Mesodermal cell (in vitro differentiated cells): ENCODE measurements around the gene SGPL1.

Experiments
- H3K27ac ChIP-seq: 2 replicates; pipeline ENCODE4 v1.7.0; 2013; ENCODE audit warnings: mild to moderate bottlenecking, low read depth, low read length, moderate library complexity; ENCODE audit not compliant: severe bottlenecking
- H3K36me3 ChIP-seq: 2 replicates; pipeline ENCODE4 v1.7.1; 2013; ENCODE audit warnings: mild to moderate bottlenecking, low read length, moderate library complexity; ENCODE audit not compliant: control insufficient read depth, insufficient read depth
- H3K4me1 ChIP-seq: one replicate; pipeline ENCODE4 v1.7.1; 2013; ENCODE audit warnings: mild to moderate bottlenecking, low read length; ENCODE audit not compliant: insufficient read depth, control insufficient read depth, poor library complexity, severe bottlenecking
- H3K4me3 ChIP-seq: 2 replicates; pipeline ENCODE4 v1.7.0; 2013; ENCODE audit warnings: low read length, control low read depth, mild to moderate bottlenecking; ENCODE audit not compliant: insufficient read depth, poor library complexity, severe bottlenecking; ENCODE audit errors: extremely low read depth
- H3K9me3 ChIP-seq: 2 replicates; pipeline ENCODE4 v1.7.1; 2013; ENCODE audit warnings: mild to moderate bottlenecking, low read length, moderate library complexity; ENCODE audit not compliant: control insufficient read depth
- WGBS, 2 experiments: methylation state at CpG; one replicate each; pipeline ENCODE4 v1.1.5; 2013; ENCODE audit warnings: missing lambda C conversion rate in 2 of 2; ENCODE audit not compliant: insufficient coverage in 2 of 2; 5-methylcytosine and 5-hydroxymethylcytosine counted together

SGPL1 gene

DNA sequence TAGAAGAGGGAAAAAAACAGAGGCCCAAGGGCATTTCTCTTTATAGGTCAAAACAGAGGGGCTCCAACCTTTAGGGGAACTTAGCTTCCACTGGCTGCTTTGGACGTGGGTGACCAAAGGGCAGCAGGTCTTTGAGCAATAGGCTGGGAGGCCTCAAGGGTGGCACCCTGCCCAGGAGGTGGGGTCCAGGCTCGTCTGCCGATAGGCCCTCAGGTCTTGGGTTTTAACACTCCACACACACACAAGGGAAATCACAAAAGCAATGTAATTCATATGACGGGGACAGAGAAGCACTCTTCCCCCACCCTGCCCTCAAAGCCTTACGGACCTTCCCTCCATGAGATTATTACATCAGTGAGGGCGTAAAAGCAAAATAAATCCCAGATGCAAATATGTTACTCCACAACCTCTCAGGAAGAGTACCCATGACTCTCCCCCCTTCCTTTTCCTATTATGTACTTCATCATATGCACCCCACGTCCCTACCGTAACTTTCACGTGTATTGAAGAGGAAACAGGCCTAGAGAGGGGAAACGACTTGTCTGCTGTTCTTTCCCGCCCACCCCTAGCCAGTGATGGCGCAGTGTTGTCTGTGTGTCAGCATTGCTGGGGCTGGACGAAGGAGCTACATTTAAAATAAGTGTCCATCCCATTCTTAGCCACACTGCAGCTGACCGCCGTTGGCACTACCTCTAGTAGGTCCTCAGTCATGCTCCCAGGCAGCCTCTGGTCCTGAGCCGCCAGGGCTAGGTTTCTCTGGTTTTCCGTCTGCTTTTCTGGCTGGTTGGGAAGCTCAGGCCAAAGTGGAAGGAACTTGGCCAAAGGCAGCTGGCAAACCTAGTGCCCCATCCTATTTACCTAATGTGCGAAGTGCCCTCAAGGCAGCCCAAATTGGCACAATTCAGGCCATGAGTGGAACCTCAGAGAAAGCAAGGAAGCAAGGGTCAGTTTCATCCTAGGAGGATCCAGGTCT lies 70.5 kb downstream of the SGPL1 start:
- Histone ChIP-seq H3K4me3 (no peak overlapping the region), H3K4me1 (no peaks in the 10 kb centered on the region), H3K9me3 (no peaks in the 10 kb centered on the region), H3K27ac (no peak overlapping the region), H3K36me3 (peaks cover 34% of the 10 kb centered on the region)
- 93% methylated on average over 12 to 17 of the region's 18 CpGs for WGBS, 2 experiments

GRCh38 chr10:70886921-70887665 lies 71.3 kb downstream of the SGPL1 start:
- no peaks in the 10 kb centered on the region for H3K9me3 ChIP-seq
- H3K36me3 ChIP-seq: peaks cover 25% of the 10 kb centered on the region
- peak overlapping the region; percentile 52 for H3K4me3 ChIP-seq
- WGBS, 2 experiments: 51 to 69% methylated on average over 8 of the region's 12 CpGs
- no peak overlapping the region for H3K27ac ChIP-seq
- H3K4me1 ChIP-seq: peaks cover 5% of the 10 kb centered on the region

- Histone ChIP-seq H3K9me3 (no peaks in the 10 kb centered on the region), H3K27ac (peak within 1 kb of the TSS; percentile 77), H3K4me3 (peak within 1 kb of the TSS; percentile 52), H3K4me1 (peaks cover 5% of the 10 kb centered on the region), H3K36me3 (peaks cover 17% of the 10 kb centered on the region)
- WGBS, 2 experiments: 1% methylated on average over 57 to 64 of the region's 85 CpGs
These were observed 72.4 kb downstream of the SGPL1 start, which contains the start of gene PCBD1 for GRCh38 chr10:70887804-70888800. TSS of gene PCBD1 (minus strand) at chr10:70888565. CDS start at chr10:70888533, 32 bp downstream.

GRCh38 chr10:70889291-70889690 lies 73.5 kb downstream of the SGPL1 start:
- 90 to 93% methylated on average over 3 of the region's 3 CpGs for WGBS, 2 experiments
- no peaks in the 10 kb centered on the region for H3K9me3 ChIP-seq
- peaks cover 5% of the 10 kb centered on the region for H3K4me1 ChIP-seq
- peaks cover 8% of the 10 kb centered on the region for H3K36me3 ChIP-seq
- no peak overlapping the region for H3K27ac ChIP-seq
- no peak overlapping the region for H3K4me3 ChIP-seq

DNA sequence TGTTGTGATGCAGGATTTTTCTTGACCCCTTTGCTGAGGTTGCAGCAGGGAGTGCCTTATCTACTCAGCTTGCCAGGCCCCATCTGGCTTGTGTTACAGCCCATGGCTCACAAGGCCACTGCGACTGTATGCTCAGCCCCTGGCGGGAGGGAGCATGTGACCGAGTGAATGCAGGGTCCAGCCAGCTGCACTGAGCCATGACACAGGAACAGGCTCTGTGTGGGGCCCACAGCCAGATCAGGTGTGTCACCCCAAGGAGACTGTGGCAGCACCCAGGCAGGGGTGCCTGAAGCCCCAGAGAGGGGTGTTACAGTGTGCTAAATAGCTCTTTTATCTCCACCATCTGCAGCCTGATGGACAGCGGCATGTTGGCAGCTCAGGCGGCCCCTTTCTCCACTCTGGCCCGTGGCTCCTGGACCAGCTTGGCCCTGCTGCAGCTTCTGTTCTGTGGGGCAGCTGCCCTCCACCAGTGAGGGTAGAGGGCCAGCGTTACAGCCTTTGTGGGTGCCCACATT lies 75.2 kb downstream of the SGPL1 start:
- Histone ChIP-seq H3K36me3 (no peaks in the 10 kb centered on the region), H3K9me3 (no peaks in the 10 kb centered on the region), H3K27ac (no peak overlapping the region), H3K4me1 (peaks cover 5% of the 10 kb centered on the region), H3K4me3 (no peak overlapping the region)
- 82 to 88% methylated on average over 6 to 7 of the region's 7 CpGs for WGBS, 2 experiments

DNA sequence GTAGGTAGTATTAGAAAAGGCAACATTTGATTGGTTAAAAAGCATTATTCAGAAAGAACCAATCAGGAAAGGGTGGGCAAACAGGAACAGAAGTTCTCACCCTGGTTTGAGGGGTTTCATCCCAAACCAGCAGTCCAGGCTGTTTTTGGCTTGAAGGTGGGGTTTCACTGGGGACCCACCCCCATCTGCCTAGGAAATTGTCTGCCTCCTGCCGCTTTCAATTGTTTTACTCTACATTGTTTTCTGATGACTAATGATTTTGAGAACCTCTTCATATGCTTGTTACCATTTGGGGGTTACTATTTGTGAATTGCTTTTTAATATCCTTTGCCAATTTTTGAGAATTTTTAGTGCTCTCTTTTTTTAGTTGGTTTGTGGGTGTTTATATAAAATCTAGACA lies 75.9 kb downstream of the SGPL1 start:
- no peak overlapping the region for H3K27ac ChIP-seq

GRCh38 chr10:70892631-70893030 lies 76.9 kb downstream of the SGPL1 start:
- Histone ChIP-seq H3K4me3 (no peak overlapping the region), H3K36me3 (no peaks in the 10 kb centered on the region), H3K9me3 (no peaks in the 10 kb centered on the region), H3K4me1 (peaks cover 5% of the 10 kb centered on the region), H3K27ac (no peak overlapping the region)
- 90 to 100% methylated on average over 3 of the region's 4 CpGs for WGBS, 2 experiments

More for the DNA sequence above, 75.9 kb downstream of the SGPL1 start:
- Histone ChIP-seq H3K4me1 (peaks cover 5% of the 10 kb centered on the region), H3K36me3 (no peaks in the 10 kb centered on the region), H3K9me3 (no peaks in the 10 kb centered on the region), H3K4me3 (no peak overlapping the region)
- no CpG with 5 or more reads among the region's 1 CpG for WGBS, 2 experiments

GRCh38 chr10:70893227-70894006 lies 77.7 kb downstream of the SGPL1 start:
- no peaks in the 10 kb centered on the region for H3K9me3 ChIP-seq
- 77 to 89% methylated on average over 3 to 6 of the region's 10 CpGs for WGBS, 2 experiments
- peaks cover 5% of the 10 kb centered on the region for H3K4me1 ChIP-seq
- H3K36me3 ChIP-seq: no peaks in the 10 kb centered on the region
- H3K4me3 ChIP-seq: no peak overlapping the region
- H3K27ac ChIP-seq: no peak overlapping the region

- no peak overlapping the region for H3K27ac ChIP-seq
- WGBS, 2 experiments: 80 to 86% methylated on average over 2 of the region's 2 CpGs
- H3K4me3 ChIP-seq: no peak overlapping the region
- H3K36me3 ChIP-seq: no peaks in the 10 kb centered on the region
- H3K4me1 ChIP-seq: peaks cover 5% of the 10 kb centered on the region
- H3K9me3 ChIP-seq: no peaks in the 10 kb centered on the region
These were observed 78.7 kb downstream of the SGPL1 start for GRCh38 chr10:70894416-70894815.
